ENCODE data around the gene LILRB3.
A peak's percentile ranks its signal among the peaks of the same experiment; 100 is the strongest.
"Not testable (repeated sequence)": the region's sequence is repeated elsewhere in the genome, so short reads cannot be mapped to it uniquely, and the experiment has no call there.

The LILRB3 gene

GRCh38 chr19:54253331-54254194, 30.8 kb upstream of the LILRB3 start:
- DNase-seq (ENCODE audit: low spot score in 2 of 2) (no peak), ATAC-seq (replicated peaks; ENCODE audit: extremely low read depth, poor library complexity, severe bottlenecking) (no peak)
- no peaks in the 10 kb centered on the region for H3K4me1 Mint-ChIP-seq
- no peaks in the 10 kb centered on the region for H3K9me3 Mint-ChIP-seq
- no peak overlapping the region for H3K4me3 Mint-ChIP-seq
- H3K36me3 Mint-ChIP-seq (ENCODE audit: insufficient read depth): no peaks in the 10 kb centered on the region
- H3K27me3 Mint-ChIP-seq: peaks cover 42% of the 10 kb centered on the region
- no peak overlapping the region for H3K27ac Mint-ChIP-seq (ENCODE audit: low read depth)

GRCh38 chr19:54252845-54253244, 30.0 kb upstream of the LILRB3 start:
- H3K9me3 Mint-ChIP-seq: no peaks in the 10 kb centered on the region
- ATAC-seq (replicated peaks; ENCODE audit: extremely low read depth, poor library complexity, severe bottlenecking) (no peak), DNase-seq (ENCODE audit: low spot score in 2 of 2) (no peak)
- no peaks in the 10 kb centered on the region for H3K36me3 Mint-ChIP-seq (ENCODE audit: insufficient read depth)
- peaks cover 36% of the 10 kb centered on the region for H3K27me3 Mint-ChIP-seq
- peaks cover 6% of the 10 kb centered on the region for H3K4me1 Mint-ChIP-seq
- H3K27ac Mint-ChIP-seq (ENCODE audit: low read depth): no peak overlapping the region
- H3K4me3 Mint-ChIP-seq: no peak overlapping the region

- no peaks in the 10 kb centered on the region for H3K36me3 Mint-ChIP-seq (ENCODE audit: insufficient read depth)
- no peak overlapping the region for H3K27ac Mint-ChIP-seq (ENCODE audit: low read depth)
- H3K27me3 Mint-ChIP-seq: peaks cover 30% of the 10 kb centered on the region
- peaks cover 11% of the 10 kb centered on the region for H3K4me1 Mint-ChIP-seq
- ATAC-seq (replicated peaks; ENCODE audit: extremely low read depth, poor library complexity, severe bottlenecking) (no peak), DNase-seq (ENCODE audit: low spot score in 2 of 2) (no peak)
- H3K9me3 Mint-ChIP-seq: no peaks in the 10 kb centered on the region
- H3K4me3 Mint-ChIP-seq: no peak overlapping the region
Observed at GRCh38 chr19:54252243-54252642, 29.4 kb upstream of the LILRB3 start.

DNA sequence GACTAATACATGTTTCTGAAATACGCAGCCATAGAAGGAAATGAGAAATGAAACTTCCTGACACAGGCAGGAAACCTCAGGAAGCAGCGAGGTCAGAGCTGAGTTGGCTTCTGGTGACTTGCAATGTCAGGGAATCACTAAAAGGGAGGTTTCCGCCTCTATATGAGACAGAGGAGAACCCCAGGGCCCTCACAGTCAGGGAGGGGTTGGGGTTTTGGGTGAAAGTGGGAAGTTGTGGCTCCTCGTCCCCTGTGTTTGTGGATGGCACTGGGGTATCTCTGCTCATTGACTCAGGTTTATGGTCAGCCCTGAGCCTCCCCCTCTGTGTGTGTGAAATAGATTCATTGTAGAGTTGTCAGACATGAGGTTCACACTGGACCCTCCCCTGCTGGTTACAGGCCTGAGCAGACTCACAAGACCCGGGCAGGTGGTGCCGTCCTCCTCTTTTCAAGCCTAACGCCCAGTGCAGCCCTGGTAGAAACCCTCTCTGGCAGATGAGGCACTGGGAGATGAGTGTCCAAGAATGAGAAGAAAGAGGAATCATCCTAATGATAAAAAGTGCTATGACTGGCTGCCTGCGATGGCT, 25.3 kb upstream of the LILRB3 start:
- ATAC-seq (replicated peaks; ENCODE audit: extremely low read depth, poor library complexity, severe bottlenecking) (peak; percentile 56), DNase-seq (ENCODE audit: low spot score in 2 of 2) (no peak)
- Mint-ChIP-seq H3K9me3 (no peaks in the 10 kb centered on the region), H3K27me3 (peaks cover 22% of the 10 kb centered on the region), H3K27ac (ENCODE audit: low read depth) (peak overlapping the region; percentile 27), H3K36me3 (ENCODE audit: insufficient read depth) (no peaks in the 10 kb centered on the region), H3K4me1 (peaks cover 11% of the 10 kb centered on the region), H3K4me3 (peak overlapping the region; percentile 36)

DNA sequence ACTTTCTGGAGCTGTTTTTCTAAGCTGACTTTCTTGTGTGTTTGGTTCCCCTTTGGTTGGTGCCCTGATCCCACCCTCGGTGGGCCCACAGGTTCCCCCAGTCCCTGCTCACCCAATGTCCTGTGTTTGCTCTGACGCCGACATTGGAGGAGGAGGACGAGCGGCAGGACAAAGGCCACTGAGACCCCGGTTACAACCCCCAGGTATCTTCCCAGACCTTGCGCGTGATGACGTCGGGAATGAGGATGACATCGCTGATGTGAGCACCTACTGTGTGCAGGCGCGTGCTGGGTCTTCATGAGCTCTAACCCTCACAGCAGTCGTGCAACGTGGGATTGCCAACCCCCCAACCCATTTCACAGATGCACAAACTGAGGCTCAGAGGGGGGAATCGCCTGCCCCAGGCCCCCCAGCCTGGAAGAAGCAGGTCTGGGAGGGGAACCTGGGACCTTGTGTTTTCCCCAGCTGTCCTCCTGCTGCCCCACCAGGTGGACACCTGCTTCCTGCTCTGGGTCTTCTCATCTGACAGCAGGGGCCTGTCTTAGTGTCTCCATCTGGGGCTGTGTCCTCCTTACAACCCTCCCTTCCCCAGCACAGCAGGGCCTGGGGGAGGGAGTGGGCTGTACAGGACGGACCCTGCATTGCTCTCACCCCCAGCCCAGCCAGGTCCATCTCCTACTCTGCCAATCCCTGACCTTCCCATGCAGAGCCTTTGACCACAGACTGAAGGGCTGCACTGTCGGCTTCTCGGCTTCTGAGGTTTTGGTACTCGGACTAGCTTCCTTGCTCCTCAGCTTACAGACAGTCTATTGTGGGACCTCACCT, 24.5 kb upstream of the LILRB3 start:
- Mint-ChIP-seq H3K36me3 (ENCODE audit: insufficient read depth) (no peaks in the 10 kb centered on the region), H3K27me3 (peaks cover 14% of the 10 kb centered on the region), H3K4me3 (peak overlapping the region; percentile 36), H3K27ac (ENCODE audit: low read depth) (peak overlapping the region; percentile 27), H3K4me1 (peaks cover 11% of the 10 kb centered on the region), H3K9me3 (no peaks in the 10 kb centered on the region)
- DNase-seq (ENCODE audit: low spot score in 2 of 2): no peak
- no peak for ATAC-seq (replicated peaks; ENCODE audit: extremely low read depth, poor library complexity, severe bottlenecking)

DNA sequence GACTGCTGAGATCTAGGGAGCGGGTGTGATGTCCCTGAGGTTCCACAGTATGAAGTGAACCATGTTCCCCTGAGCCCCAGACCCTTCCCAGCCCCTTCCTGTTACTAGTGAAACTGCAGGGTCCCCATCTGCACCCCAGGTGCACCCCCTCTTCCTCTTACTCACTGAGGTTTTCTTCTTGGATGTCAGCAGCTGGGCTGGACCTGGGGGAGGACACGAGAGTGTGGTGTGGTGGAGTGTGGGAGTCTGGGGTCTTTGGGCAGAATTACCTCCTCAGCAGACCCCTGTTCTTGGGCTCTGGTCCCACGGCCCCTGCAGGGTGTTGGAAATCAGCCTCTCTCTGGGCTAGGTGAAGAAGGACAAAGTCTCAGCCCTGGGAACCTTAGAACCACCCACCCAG, 23.1 kb upstream of the LILRB3 start:
- Mint-ChIP-seq H3K36me3 (ENCODE audit: insufficient read depth) (no peaks in the 10 kb centered on the region), H3K27ac (ENCODE audit: low read depth) (no peak overlapping the region), H3K4me1 (peaks cover 11% of the 10 kb centered on the region)

GRCh38 chr19:54243809-54244208, 21.0 kb upstream of the LILRB3 start:
- not testable (repeated sequence) for H3K4me3 Mint-ChIP-seq; DNase-seq (ENCODE audit: low spot score in 2 of 2); H3K27ac Mint-ChIP-seq (ENCODE audit: low read depth); H3K36me3 Mint-ChIP-seq (ENCODE audit: insufficient read depth); ATAC-seq (replicated peaks; ENCODE audit: extremely low read depth, poor library complexity, severe bottlenecking); H3K9me3 Mint-ChIP-seq
- peaks cover 11% of the 10 kb centered on the region for H3K4me1 Mint-ChIP-seq
- peaks cover 18% of the 10 kb centered on the region for H3K27me3 Mint-ChIP-seq

More for the DNA sequence above, 23.1 kb upstream of the LILRB3 start:
- ATAC-seq (replicated peaks; ENCODE audit: extremely low read depth, poor library complexity, severe bottlenecking): no peak
- H3K27me3 Mint-ChIP-seq: peaks cover 9% of the 10 kb centered on the region
- no peak overlapping the region for H3K4me3 Mint-ChIP-seq
- no peaks in the 10 kb centered on the region for H3K9me3 Mint-ChIP-seq
- no peak for DNase-seq (ENCODE audit: low spot score in 2 of 2)

- not testable (repeated sequence) for H3K36me3 Mint-ChIP-seq (ENCODE audit: insufficient read depth); H3K27ac Mint-ChIP-seq (ENCODE audit: low read depth); H3K9me3 Mint-ChIP-seq; H3K4me3 Mint-ChIP-seq; ATAC-seq (replicated peaks; ENCODE audit: extremely low read depth, poor library complexity, severe bottlenecking); H3K4me1 Mint-ChIP-seq; DNase-seq (ENCODE audit: low spot score in 2 of 2)
- peaks cover 19% of the 10 kb centered on the region for H3K27me3 Mint-ChIP-seq
Observed at GRCh38 chr19:54242646-54243045, 19.8 kb upstream of the LILRB3 start, which contains the start of gene LILRA6. LILRA6 (minus strand) TSS chr19:54242790.

- not testable (repeated sequence) for ATAC-seq (replicated peaks; ENCODE audit: extremely low read depth, poor library complexity, severe bottlenecking); H3K9me3 Mint-ChIP-seq; H3K36me3 Mint-ChIP-seq (ENCODE audit: insufficient read depth); H3K4me1 Mint-ChIP-seq; H3K4me3 Mint-ChIP-seq; DNase-seq (ENCODE audit: low spot score in 2 of 2); H3K27ac Mint-ChIP-seq (ENCODE audit: low read depth)
- peaks cover 19% of the 10 kb centered on the region for H3K27me3 Mint-ChIP-seq
Observed at GRCh38 chr19:54242234-54242633, 19.4 kb upstream of the LILRB3 start.

DNA sequence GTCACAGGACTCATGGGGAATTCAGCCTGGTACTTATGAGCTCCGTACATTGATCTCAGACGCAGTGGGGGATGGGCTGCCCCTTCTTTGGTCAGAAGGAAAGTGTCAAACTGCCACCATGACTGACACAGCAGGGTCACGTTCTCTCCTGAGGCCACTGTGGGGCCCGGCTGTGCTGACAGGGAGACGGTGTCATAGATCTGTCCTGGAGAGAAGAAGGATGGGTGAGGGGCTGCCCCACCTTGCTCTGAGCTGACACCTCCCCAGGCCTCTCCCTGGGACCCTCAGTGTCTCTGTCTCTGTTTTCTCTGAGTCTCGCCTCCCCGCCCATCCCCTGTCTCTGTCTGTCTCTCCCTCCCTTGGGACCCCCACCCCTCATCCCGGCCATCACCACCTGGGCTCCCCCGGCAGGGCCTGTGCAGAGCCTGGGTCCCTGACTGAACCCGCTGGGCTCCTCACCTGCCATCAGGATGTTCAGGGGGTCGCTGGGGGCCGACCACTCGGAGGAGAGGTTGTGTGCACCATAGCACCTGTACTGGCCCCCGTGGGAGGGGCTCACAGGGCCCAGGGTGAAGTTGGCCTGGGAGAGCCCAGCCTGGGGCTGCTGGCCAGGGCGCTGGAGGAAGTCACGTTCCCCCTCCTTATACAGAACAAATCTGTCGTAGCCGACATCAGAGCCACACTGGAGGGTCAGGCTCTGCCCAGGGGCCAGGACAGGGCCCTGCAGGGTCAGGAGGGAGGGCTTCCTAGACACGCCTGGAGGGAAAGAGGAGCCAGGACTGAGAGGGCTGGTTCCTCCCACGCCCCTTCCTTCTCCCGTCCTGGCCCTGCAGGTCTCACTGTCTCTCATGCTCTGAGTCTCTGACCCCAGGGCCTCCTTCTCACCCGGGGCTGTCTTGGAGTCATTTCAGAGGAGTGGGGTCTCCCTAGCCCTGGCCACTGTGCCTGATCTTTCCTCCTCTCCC, 17.8 kb upstream of the LILRB3 start:
- H3K9me3 Mint-ChIP-seq; H3K27ac Mint-ChIP-seq (ENCODE audit: low read depth); H3K4me3 Mint-ChIP-seq; H3K4me1 Mint-ChIP-seq; ATAC-seq (replicated peaks; ENCODE audit: extremely low read depth, poor library complexity, severe bottlenecking); DNase-seq (ENCODE audit: low spot score in 2 of 2); H3K36me3 Mint-ChIP-seq (ENCODE audit: insufficient read depth): not testable (repeated sequence)
- H3K27me3 Mint-ChIP-seq: peaks cover 27% of the 10 kb centered on the region

DNA sequence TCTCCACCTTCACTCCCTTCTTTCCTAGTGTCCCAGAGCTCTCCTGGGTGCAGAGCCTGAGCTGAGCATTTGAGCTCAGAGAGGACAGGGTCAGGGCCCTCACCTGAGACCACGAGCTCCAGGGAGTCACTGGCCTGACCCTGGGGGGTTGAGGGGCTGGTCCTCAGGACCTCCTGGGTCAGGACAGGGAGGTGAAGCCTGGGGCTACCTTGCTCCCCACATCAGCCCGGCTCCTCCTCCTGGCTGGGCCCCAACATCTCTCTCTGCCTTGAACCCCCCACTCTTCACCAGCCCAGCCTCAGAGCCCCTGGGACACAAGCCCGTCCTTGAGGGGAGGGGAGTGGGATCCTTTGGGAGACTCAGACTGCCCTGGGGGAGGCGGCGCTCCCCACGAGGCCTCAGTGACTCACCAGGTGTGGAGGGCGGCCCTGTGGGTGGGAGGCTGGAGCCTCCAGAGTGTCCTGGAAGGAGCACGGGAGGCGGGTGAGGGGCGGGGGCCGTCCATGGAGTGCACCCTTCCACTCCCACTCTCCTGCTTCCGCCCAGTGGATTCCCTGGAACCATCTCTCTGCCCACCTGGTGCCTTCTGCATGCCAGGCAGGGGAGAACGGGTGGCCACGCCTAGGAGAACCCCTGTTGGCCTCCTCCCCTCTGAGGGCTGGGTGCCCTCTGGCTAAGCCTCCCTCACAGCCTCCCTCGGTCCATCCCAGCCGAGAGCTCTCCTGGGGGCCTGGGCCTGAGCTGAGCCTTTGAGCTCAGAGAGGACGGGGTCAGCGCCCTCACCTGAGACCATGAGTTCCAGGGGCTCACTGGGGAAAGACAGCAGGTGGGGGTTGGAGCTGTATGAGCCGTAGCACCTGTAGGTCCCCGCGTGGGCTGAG, 16.9 kb upstream of the LILRB3 start:
- not testable (repeated sequence) for H3K36me3 Mint-ChIP-seq (ENCODE audit: insufficient read depth); H3K4me1 Mint-ChIP-seq; H3K9me3 Mint-ChIP-seq; H3K27ac Mint-ChIP-seq (ENCODE audit: low read depth); ATAC-seq (replicated peaks; ENCODE audit: extremely low read depth, poor library complexity, severe bottlenecking); H3K4me3 Mint-ChIP-seq; DNase-seq (ENCODE audit: low spot score in 2 of 2)
- H3K27me3 Mint-ChIP-seq: peaks cover 28% of the 10 kb centered on the region

Data from central memory CD8-positive, alpha-beta T cell (primary cell).